ENCODE results near the gene SLC16A8.

Gene SLC16A8

GRCh38 chr22:38033522-38034277 lies 50.3 kb downstream of the SLC16A8 start:
- in situ Hi-C loops (cut with MboI; ENCODE audit: low sequenced_read_pairs): no loop called here

GRCh38 chr22:38032681-38033521 lies 51.1 kb downstream of the SLC16A8 start:
- in situ Hi-C loops (cut with MboI; ENCODE audit: low sequenced_read_pairs): no loop called here

- in situ Hi-C loops (cut with MboI; ENCODE audit: low sequenced_read_pairs): no loop called here
Observed at GRCh38 chr22:38031491-38031890, 52.5 kb downstream of the SLC16A8 start.

GRCh38 chr22:38030311-38031133 lies 53.5 kb downstream of the SLC16A8 start:
- in situ Hi-C loops (cut with MboI; ENCODE audit: low sequenced_read_pairs): no loop called here

GRCh38 chr22:38029901-38030300 lies 54.1 kb downstream of the SLC16A8 start:
- in situ Hi-C loops (cut with MboI; ENCODE audit: low sequenced_read_pairs): no loop called here

GRCh38 chr22:38029370-38029769 lies 54.6 kb downstream of the SLC16A8 start:
- in situ Hi-C loops (cut with MboI; ENCODE audit: low sequenced_read_pairs): no loop called here

- in situ Hi-C loops (cut with MboI; ENCODE audit: low sequenced_read_pairs): no loop called here
Observed at GRCh38 chr22:38028344-38029130, 55.4 kb downstream of the SLC16A8 start.
